Thoracic aorta (tissue), 2 donors: ENCODE results near the gene HBG2. TPM values are rescaled to one million over a fixed set of nuclear protein-coding genes. Genes with fewer than 3 reads are reported as not detected.
"Not testable (repeated sequence)": the region's sequence is repeated elsewhere in the genome, so short reads cannot be mapped to it uniquely, and the experiment has no call there.

Experiments used
- ATAC-seq: fragments of 150-250 bp; one replicate; pipeline ENCODE4 v1.8.0; 2017; ENCODE audit warnings: low read depth; ENCODE audit not compliant: insufficient number of reproducible peaks, low FRiP score
- DNase-seq: peaks from one replicate; pipeline ENCODE4 v3.0.0-alpha.2; 2020; ENCODE audit warnings: low spot score
- H3K27ac ChIP-seq, 2 donors: fragments of 200-600 bp; sonication (generic); 1 replicate in 1 of 2; 2 replicates in 1 of 2; pipeline ENCODE4 v1.5.1; 2016; ENCODE audit warnings: mild to moderate bottlenecking in 2 of 2, moderate library complexity in 2 of 2
- H3K27me3 ChIP-seq: fragments of 200-600 bp; sonication (generic); replicated peaks from 2 replicates; pipeline ENCODE4 v1.6.0; 2016; ENCODE audit warnings: mild to moderate bottlenecking; ENCODE audit not compliant: insufficient read depth
- H3K36me3 ChIP-seq: fragments of 200-600 bp; sonication (generic); one replicate; pipeline ENCODE4 v1.5.1; 2016
- H3K4me1 ChIP-seq, 2 donors: fragments of 200-600 bp; sonication (generic); 1 replicate in 1 of 2; 2 replicates in 1 of 2; pipeline versions ENCODE4 v1.5.1 to v1.6.0; 2016; ENCODE audit warnings: low read depth in 2 of 2, mild to moderate bottlenecking in 1 of 2; ENCODE audit not compliant: control insufficient read depth in 1 of 2
- H3K4me3 ChIP-seq: fragments of 200-600 bp; sonication (generic); 2 replicates; pipeline ENCODE4 v1.5.1; 2016; ENCODE audit warnings: mild to moderate bottlenecking
- H3K9me3 ChIP-seq: fragments of 200-600 bp; sonication (generic); 2 replicates; pipeline ENCODE4 v1.5.1; 2016
- total RNA-seq, 2 donors: library from RNA; depleted of rRNA; stranded (reverse); fragments of >200 nt; gene quantifications; one replicate each; pipeline versions ENCODE4 v1.1.0 to v1.2.3, GENCODE V29; 2016
- TF ChIP-seq, protein P1 (sequence below): fragments of 200-600 bp; sonication (generic); IDR thresholded peaks from one replicate; pipeline ENCODE4 v1.5.1; 2019; ENCODE audit warnings: antibody characterized with exemption

HBG2 gene
- total RNA-seq, 2 donors from 2014 or later: not detected

- Histone ChIP-seq H3K36me3 (no peaks in the 10 kb centered on the region), H3K27ac (no peak overlapping the region), H3K9me3 (no peaks in the 10 kb centered on the region), H3K4me3 (no peak overlapping the region), H3K4me1 (no peaks in the 10 kb centered on the region), H3K27me3 (no peaks in the 10 kb centered on the region)
- ATAC-seq: no peak
- TF ChIP-seq, protein P1, sequence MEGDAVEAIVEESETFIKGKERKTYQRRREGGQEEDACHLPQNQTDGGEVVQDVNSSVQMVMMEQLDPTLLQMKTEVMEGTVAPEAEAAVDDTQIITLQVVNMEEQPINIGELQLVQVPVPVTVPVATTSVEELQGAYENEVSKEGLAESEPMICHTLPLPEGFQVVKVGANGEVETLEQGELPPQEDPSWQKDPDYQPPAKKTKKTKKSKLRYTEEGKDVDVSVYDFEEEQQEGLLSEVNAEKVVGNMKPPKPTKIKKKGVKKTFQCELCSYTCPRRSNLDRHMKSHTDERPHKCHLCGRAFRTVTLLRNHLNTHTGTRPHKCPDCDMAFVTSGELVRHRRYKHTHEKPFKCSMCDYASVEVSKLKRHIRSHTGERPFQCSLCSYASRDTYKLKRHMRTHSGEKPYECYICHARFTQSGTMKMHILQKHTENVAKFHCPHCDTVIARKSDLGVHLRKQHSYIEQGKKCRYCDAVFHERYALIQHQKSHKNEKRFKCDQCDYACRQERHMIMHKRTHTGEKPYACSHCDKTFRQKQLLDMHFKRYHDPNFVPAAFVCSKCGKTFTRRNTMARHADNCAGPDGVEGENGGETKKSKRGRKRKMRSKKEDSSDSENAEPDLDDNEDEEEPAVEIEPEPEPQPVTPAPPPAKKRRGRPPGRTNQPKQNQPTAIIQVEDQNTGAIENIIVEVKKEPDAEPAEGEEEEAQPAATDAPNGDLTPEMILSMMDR: no peak
- DNase-seq: no peak
Measured at GRCh38 chr11:5266609-5267008, 12.0 kb upstream of the HBG2 start.

DNA sequence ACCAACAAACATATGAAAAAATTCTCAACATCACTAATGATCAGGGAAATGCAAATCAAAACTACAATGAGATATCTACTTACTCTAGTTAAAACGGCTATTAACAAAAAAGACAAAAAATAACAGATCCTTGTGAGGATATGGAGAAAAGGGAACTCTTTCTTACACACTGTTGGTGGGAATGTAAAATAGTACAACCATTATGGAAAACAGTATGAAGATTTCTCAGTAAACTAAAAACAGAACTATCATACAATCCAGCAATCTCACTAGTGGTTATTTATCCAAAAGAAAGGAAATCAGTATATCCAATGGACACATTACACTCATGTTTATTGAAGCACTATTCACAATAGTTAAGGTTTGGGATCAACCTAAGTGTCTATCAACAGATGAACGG is 11.3 kb upstream of the HBG2 start:
- Histone ChIP-seq H3K36me3 (no peaks in the 10 kb centered on the region), H3K4me1 (no peaks in the 10 kb centered on the region), H3K4me3 (no peak overlapping the region), H3K27me3 (no peaks in the 10 kb centered on the region), H3K9me3 (no peaks in the 10 kb centered on the region), H3K27ac (no peak overlapping the region)
- DNase-seq (no peak), ATAC-seq (no peak)
- TF ChIP-seq, protein P1: no peak

- no peak for DNase-seq
- TF ChIP-seq, protein P1: no peak
- H3K27ac ChIP-seq: no peak overlapping the region
- no peak overlapping the region for H3K4me3 ChIP-seq
- no peak for ATAC-seq
- no peaks in the 10 kb centered on the region for H3K4me1 ChIP-seq
- H3K9me3 ChIP-seq: no peaks in the 10 kb centered on the region
- H3K36me3 ChIP-seq: no peaks in the 10 kb centered on the region
- no peaks in the 10 kb centered on the region for H3K27me3 ChIP-seq
Measured at GRCh38 chr11:5258543-5259262, 4.1 kb upstream of the HBG2 start.

DNA sequence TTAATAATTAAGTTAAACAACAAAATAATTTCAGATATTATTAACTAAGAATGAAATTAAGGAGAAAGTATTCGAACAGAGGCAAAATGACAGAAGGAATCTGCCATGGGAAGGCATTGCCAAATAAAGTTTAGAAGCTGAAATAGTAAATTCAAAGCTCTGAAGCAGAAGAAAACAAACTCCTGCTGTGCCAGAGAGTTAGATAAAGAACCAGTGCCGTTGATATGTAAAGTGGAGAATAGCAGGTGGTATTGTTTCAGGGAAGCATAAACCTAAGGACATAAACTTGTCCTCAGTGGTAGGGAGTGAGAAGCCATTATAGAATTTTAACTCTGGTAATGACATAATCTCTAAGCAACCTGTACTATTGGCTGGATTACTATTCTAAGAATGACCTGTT is 2.7 kb upstream of the HBG2 start:
- no peaks in the 10 kb centered on the region for H3K36me3 ChIP-seq
- no peaks in the 10 kb centered on the region for H3K9me3 ChIP-seq
- DNase-seq (no peak), ATAC-seq (no peak)
- H3K4me1 ChIP-seq: no peaks in the 10 kb centered on the region
- no peak overlapping the region for H3K4me3 ChIP-seq
- H3K27me3 ChIP-seq: no peaks in the 10 kb centered on the region
- TF ChIP-seq, protein P1: no peak
- H3K27ac ChIP-seq: no peak overlapping the region

DNA sequence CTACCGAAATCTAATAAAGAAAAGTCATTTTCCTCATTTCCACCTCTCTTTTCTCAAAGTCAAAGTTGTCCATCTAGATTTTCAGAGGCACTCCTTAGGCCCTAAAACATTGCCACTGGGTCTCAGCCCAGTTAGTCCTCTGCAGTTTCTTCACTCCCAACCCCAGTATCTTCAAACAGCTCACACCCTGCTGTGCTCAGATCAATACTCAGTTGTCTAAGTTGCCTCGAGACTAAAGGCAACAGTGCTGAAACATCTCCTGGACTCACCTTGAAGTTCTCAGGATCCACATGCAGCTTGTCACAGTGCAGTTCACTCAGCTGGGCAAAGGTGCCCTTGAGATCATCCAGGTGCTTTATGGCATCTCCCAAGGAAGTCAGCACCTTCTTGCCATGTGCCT is 558 bp downstream of the HBG2 start:
- not testable (repeated sequence) for H3K27ac ChIP-seq, H3K4me3 ChIP-seq, H3K9me3 ChIP-seq, H3K4me1 ChIP-seq, DNase-seq, ATAC-seq, H3K36me3 ChIP-seq, H3K27me3 ChIP-seq

GRCh38 chr11:5253440-5253839 is 1.1 kb downstream of the HBG2 start:
- not testable (repeated sequence) for ATAC-seq, H3K4me1 ChIP-seq, H3K9me3 ChIP-seq, H3K27ac ChIP-seq, H3K36me3 ChIP-seq, DNase-seq, H3K27me3 ChIP-seq, H3K4me3 ChIP-seq
